ENCODE measurements around the gene IRF2. TPM values are rescaled to one million over a fixed set of nuclear protein-coding genes. Genes with fewer than 3 reads are reported as not detected.

The IRF2 gene
- total and polyA plus RNA-seq, 2 donors from 2014 or later: 16.8 to 42.8 TPM

DNA sequence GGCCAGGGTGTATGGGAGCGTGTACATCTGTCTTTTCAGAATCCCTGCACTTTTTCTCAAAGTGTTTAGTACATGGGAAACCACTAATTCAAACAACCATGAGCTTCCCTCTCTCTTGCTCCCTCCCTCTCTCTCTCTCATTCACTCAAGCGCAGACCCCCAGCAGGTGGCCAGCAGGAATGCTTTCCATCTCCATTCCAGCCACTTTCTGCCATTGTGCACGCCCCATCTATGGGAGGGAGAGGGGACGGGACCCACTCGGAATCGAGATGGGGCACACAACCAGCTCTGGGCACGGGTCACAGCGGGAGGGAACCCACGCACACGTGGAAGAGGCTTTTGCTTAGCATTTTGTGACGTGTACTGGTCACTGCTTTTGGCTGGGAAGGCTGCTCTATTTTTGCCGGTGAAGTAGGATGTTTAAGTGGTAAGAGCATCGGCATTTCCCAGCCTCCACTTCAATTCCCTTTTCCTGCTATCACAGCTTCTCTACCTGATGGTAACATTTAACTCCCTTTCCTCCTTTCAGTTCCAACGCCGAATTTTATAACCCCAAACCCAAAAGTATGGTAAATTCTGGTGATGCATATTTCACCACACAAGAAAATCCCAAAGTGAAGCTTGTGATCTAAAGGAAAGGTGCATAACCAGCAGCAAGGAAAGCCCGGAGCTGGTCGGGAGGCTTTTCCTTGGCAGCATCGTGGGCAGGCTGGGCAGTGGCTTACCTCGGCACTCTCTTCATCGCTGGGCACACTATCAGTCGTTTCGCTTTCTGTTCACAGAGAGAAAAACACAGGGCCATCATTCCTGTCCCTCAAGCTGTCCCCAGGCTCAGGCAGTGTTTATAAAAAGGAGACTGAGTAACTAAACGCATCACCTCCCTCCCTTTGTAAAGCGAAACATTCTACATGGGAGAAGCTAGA, 84.1 kb downstream of the IRF2 start:
- no peaks in the 10 kb centered on the region for H3K27me3 ChIP-seq (ENCODE audit: control insufficient read depth, insufficient read depth, low read length)
- FAIRE-seq (no peak), DNase-seq (no peak)
- TF ChIP-seq, protein P1, sequence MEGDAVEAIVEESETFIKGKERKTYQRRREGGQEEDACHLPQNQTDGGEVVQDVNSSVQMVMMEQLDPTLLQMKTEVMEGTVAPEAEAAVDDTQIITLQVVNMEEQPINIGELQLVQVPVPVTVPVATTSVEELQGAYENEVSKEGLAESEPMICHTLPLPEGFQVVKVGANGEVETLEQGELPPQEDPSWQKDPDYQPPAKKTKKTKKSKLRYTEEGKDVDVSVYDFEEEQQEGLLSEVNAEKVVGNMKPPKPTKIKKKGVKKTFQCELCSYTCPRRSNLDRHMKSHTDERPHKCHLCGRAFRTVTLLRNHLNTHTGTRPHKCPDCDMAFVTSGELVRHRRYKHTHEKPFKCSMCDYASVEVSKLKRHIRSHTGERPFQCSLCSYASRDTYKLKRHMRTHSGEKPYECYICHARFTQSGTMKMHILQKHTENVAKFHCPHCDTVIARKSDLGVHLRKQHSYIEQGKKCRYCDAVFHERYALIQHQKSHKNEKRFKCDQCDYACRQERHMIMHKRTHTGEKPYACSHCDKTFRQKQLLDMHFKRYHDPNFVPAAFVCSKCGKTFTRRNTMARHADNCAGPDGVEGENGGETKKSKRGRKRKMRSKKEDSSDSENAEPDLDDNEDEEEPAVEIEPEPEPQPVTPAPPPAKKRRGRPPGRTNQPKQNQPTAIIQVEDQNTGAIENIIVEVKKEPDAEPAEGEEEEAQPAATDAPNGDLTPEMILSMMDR (IDR thresholded peaks at IDR 0.05; ENCODE audit: borderline replicate concordance, extremely low read depth, insufficient read depth): no peak
- H3K9ac ChIP-seq (ENCODE audit: low read length in 3 of 3): no peak overlapping the region
- H3K27ac ChIP-seq (ENCODE audit: low read depth in 2 of 2, low read length in 2 of 2): no peak overlapping the region
- H3K4me1 ChIP-seq (ENCODE audit: control insufficient read depth in 2 of 3, insufficient read depth in 2 of 3, low read depth in 1 of 3, low read length in 3 of 3): peaks cover 0 to 6% (median 5%) of the 10 kb centered on the region in 3 donors
- no peak overlapping the region for H3K4me3 ChIP-seq (ENCODE audit: low read length in 3 of 3)
- intact Hi-C loops (cut with DNase I): no loop called here
- H3K36me3 ChIP-seq (ENCODE audit: control insufficient read depth in 2 of 3, insufficient read depth in 3 of 3, low read length in 3 of 3): peaks cover 5 to 52% (median 25%) of the 10 kb centered on the region in 3 donors
- H3K9me3 ChIP-seq (ENCODE audit: control insufficient read depth in 2 of 3, insufficient read depth in 1 of 3, low read length in 3 of 3): no peaks in the 10 kb centered on the region

DNA sequence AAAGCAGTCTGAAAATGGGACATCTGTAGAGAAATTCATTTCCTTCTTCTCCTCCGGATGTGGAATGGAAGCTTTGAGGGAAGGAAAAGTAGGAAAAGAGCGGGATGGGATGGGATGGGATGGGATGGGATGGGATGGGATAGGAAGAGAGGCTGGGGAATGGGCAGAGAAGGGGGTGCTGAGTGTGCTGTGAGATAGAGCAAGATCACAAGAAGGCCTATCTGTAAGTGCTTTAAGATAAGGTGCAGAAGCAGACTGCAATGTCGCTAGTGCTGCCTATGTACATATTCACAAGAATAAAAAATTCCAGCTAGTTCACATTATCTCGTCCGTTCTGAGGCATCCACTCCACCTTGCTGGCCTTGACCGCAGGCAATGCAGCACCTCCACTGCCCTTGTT, 86.2 kb downstream of the IRF2 start:
- H3K36me3 ChIP-seq (ENCODE audit: control insufficient read depth in 2 of 3, insufficient read depth in 3 of 3, low read length in 3 of 3): peaks cover 5 to 38% (median 19%) of the 10 kb centered on the region in 3 donors
- no peak for FAIRE-seq
- TF ChIP-seq, protein P1 (IDR thresholded peaks at IDR 0.05; ENCODE audit: borderline replicate concordance, extremely low read depth, insufficient read depth): no peak
- H3K27ac ChIP-seq (ENCODE audit: low read depth in 2 of 2, low read length in 2 of 2): no peak overlapping the region
- no peaks in the 10 kb centered on the region for H3K9me3 ChIP-seq (ENCODE audit: control insufficient read depth in 2 of 3, insufficient read depth in 1 of 3, low read length in 3 of 3)
- intact Hi-C loops (cut with DNase I): no loop called here
- H3K4me3 ChIP-seq (ENCODE audit: low read length in 3 of 3): no peak overlapping the region
- peaks cover 3 to 17% (median 15%) of the 10 kb centered on the region in 3 donors for H3K4me1 ChIP-seq (ENCODE audit: control insufficient read depth in 2 of 3, insufficient read depth in 2 of 3, low read depth in 1 of 3, low read length in 3 of 3)
- no peak for DNase-seq
- H3K27me3 ChIP-seq (ENCODE audit: control insufficient read depth, insufficient read depth, low read length): no peaks in the 10 kb centered on the region
- no peak overlapping the region for H3K9ac ChIP-seq (ENCODE audit: low read length in 3 of 3)

DNA sequence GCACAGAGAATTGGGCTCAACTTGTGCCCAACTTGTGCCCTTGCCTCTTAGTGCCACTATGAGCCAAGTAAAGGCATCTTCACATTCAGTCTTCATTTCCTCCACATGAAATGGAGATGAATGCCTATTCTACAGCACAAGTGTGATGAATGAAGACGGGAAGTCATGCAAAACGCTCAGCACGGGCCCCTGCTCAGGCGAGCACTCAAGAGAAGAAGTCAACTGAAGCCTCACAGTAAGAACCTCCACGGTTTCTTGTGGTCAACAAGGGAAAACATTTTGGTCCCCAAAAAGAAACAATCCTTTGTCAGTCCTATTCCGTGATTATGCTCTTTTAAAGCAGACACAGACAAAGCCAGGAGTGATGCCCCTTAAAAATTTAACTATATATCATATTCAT, 87.0 kb downstream of the IRF2 start:
- Histone ChIP-seq H3K9ac (ENCODE audit: low read length in 3 of 3) (no peak overlapping the region), H3K27me3 (ENCODE audit: control insufficient read depth, insufficient read depth, low read length) (no peaks in the 10 kb centered on the region), H3K9me3 (ENCODE audit: control insufficient read depth in 2 of 3, insufficient read depth in 1 of 3, low read length in 3 of 3) (no peaks in the 10 kb centered on the region), H3K27ac (ENCODE audit: low read depth in 2 of 2, low read length in 2 of 2) (no peak overlapping the region), H3K36me3 (ENCODE audit: control insufficient read depth in 2 of 3, insufficient read depth in 3 of 3, low read length in 3 of 3) (peaks cover 5 to 30% (median 14%) of the 10 kb centered on the region in 3 donors), H3K4me3 (ENCODE audit: low read length in 3 of 3) (no peak overlapping the region), H3K4me1 (ENCODE audit: control insufficient read depth in 2 of 3, insufficient read depth in 2 of 3, low read depth in 1 of 3, low read length in 3 of 3) (peaks cover 3 to 17% (median 15%) of the 10 kb centered on the region in 3 donors)
- no peak for DNase-seq
- intact Hi-C loops (cut with DNase I): no loop called here
- TF ChIP-seq, protein P1 (IDR thresholded peaks at IDR 0.05; ENCODE audit: borderline replicate concordance, extremely low read depth, insufficient read depth): no peak
- no peak for FAIRE-seq
